RWPE1 (cell line): Measurements from ENCODE around the gene UTS2R.

Experiments used
- CTCF ChIA-PET: fragments of 350-600 bp; sonication (Branson Sonifier 250); formaldehyde crosslinking; extraction: SDS; loops from one replicate; lab custom pipeline; 2021; lab: Yijun Ruan, JAX
- POLR2A ChIA-PET: fragments of 400-600 bp; formaldehyde crosslinking; extraction: SDS; loops from one replicate; lab custom pipeline; 2020; ENCODE audit warnings: antibody characterized with exemption; ENCODE audit not compliant: low non-redundant PET; lab: Yijun Ruan, JAX
- DNase-seq: peaks from one replicate; pipeline ENCODE4 v3.0.0; 2012; ENCODE audit warnings: low spot score
- H3K27ac ChIP-seq: fragments of 450-650 bp; 2 replicates; pipeline ENCODE4 v1.5.1; 2017
- TF ChIP-seq, protein P1 (sequence below): fragments of 450-650 bp; conservative IDR thresholded peaks from 2 replicates; pipeline ENCODE4 v1.5.1; 2017; ENCODE audit warnings: low read depth, mild to moderate bottlenecking

UTS2R gene

DNA sequence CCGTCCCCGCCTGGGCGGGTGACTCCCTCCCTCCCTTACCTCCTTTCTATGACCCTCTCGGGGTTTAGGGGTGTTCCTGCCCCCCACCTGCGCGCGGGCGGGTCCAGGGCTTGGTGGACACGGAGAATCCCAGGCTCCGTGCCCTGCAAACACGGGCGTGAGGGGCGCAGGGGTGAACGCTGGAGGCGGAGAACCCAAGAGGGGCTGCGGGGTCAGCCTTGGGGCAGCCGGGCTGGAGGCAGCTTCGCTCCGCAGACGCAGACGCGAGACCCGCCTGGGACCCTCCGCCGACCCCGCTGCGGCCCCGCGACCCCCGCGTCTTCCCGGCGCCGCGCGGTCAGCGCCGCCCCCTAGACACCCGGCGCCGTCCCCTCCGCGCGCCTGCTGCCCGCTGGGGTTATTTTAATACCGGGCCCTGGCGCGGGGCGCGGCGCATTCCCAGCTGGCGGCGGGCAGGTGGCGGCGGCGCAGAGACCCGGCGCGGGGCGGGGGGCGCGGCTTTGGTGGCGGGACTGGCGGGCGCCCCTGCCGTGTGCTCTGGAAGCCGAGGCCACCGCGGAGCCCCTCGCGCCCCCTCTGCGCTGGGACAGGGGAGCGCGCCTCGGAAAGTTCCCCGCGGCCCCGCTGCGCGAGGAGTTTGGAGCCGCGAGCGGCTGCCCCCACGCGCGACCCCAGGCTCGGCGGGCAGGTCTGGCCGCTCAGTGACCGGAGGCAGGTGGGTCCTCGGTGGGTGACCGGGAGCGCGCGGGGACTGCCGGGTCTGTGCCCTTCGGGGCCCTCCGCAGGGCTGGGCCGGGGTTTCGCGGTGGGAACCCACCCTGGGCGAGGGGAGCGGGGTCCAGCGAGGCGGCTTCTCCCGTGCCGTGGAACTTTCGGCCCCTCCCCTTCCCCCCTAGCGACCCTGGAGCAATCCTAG is at the start of gene UTS2R:
TSS of gene UTS2R (plus strand) at position 433 of the 916 bp plus-strand sequence. CDS start 2,560 bp downstream, outside the sequence.
- TF ChIP-seq, protein P1, sequence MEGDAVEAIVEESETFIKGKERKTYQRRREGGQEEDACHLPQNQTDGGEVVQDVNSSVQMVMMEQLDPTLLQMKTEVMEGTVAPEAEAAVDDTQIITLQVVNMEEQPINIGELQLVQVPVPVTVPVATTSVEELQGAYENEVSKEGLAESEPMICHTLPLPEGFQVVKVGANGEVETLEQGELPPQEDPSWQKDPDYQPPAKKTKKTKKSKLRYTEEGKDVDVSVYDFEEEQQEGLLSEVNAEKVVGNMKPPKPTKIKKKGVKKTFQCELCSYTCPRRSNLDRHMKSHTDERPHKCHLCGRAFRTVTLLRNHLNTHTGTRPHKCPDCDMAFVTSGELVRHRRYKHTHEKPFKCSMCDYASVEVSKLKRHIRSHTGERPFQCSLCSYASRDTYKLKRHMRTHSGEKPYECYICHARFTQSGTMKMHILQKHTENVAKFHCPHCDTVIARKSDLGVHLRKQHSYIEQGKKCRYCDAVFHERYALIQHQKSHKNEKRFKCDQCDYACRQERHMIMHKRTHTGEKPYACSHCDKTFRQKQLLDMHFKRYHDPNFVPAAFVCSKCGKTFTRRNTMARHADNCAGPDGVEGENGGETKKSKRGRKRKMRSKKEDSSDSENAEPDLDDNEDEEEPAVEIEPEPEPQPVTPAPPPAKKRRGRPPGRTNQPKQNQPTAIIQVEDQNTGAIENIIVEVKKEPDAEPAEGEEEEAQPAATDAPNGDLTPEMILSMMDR: no peak
- ChIA-PET POLR2A (no interaction called here), CTCF (interaction anchor here (0.6 to 1.0 kb wide), 3 partner anchors 9 to 16 kb away, joined by 3 to 5 read pairs (median 3); no protein-coding TSS in a partner anchor)
- H3K27ac ChIP-seq: no peak within 1 kb of the TSS
- no peak for DNase-seq

- TF ChIP-seq, protein P1: no peak
- ChIA-PET POLR2A (no interaction called here), CTCF (interaction anchor here (0.6 to 1.0 kb wide), 3 partner anchors 16 to 20 kb away, joined by 3 to 6 read pairs (median 3); no protein-coding TSS in a partner anchor)
- no peak for DNase-seq
- H3K27ac ChIP-seq: peak overlapping the region; percentile 50
These were observed 49.6 kb upstream of the UTS2R start for GRCh38 chr17:82321947-82322466.

GRCh38 chr17:82322526-82323453 is 48.8 kb upstream of the UTS2R start:
- TF ChIP-seq, protein P1: no peak
- H3K27ac ChIP-seq: peak overlapping the region; percentile 50
- DNase-seq: no peak
- ChIA-PET CTCF (interaction anchor here (0.6 to 1.0 kb wide), 3 partner anchors 21 to 72 kb away, joined by 3 to 6 read pairs (median 4); no protein-coding TSS in a partner anchor), POLR2A (interaction anchor here (0.6 to 0.8 kb wide), 2 partner anchors 25 to 51 kb away, joined by 3 to 5 read pairs; no protein-coding TSS in a partner anchor)

DNA sequence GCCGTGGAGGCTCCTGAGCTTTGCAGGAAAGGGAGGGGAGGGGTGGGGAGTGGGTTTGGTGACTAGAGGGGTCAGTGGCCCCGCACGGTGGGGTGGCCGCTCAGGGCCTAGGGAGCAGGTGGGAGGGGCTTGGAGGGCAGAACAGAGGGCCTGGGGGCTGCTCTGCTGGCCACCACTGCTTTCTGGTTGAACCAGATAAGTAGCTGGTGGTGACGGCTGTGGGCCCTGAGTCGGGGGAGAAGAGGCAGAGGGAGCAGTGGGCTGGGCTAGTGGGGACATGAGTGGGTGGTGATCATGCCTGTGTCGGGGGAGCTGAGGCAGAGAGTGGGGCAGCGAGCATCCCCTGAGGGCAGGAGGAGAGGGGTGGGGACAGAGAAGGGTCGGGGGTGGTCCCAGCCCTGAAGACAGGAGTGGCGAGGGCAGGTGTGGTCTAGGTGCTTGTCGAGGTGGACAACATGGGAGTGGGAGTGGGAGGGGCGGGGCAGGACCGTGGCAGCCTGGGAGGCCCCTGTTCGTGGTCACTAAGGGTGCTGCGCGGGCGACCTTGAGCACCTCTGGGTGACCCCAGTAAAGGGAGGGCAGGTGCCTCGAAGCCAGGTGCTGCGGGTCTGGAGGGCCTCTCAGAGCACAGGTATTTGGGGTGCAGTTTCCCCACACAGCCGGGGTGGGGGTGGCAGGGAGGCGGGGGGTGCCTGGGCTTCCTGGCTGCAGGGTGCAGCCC is 47.9 kb upstream of the UTS2R start:
- ChIA-PET POLR2A (interaction anchor here (0.5 to 0.8 kb wide), 3 partner anchors 26 to 112 kb away, joined by 3 to 5 read pairs (median 3); no protein-coding TSS in a partner anchor), CTCF (interaction anchor here (0.5 to 0.6 kb wide), 4 partner anchors 70 to 287 kb away, joined by 3 read pairs; no protein-coding TSS in a partner anchor)
- TF ChIP-seq, protein P1: no peak
- DNase-seq: no peak
- peak overlapping the region; percentile 50 for H3K27ac ChIP-seq

- TF ChIP-seq, protein P1: no peak
- POLR2A ChIA-PET: interaction anchor here (0.6 kb wide), 1 partner anchor 9 kb away, joined by 3 read pairs; no protein-coding TSS in a partner anchor
- peak; percentile 32 for DNase-seq
- CTCF ChIA-PET: interaction anchor here (0.8 kb wide), 1 partner anchor 28 kb away, joined by 5 read pairs; no protein-coding TSS in a partner anchor
- H3K27ac ChIP-seq: peak overlapping the region; percentile 50
These were observed 46.8 kb upstream of the UTS2R start for GRCh38 chr17:82324566-82325285.
